GM12891 (cell line): ENCODE results near the gene COL7A1.

Experiments used
- PAX5 ChIP-seq: IDR thresholded peaks from 2 replicates; pipeline ENCODE4 v1.6.1; 2011; ENCODE audit warnings: low read length, moderate library complexity, mild to moderate bottlenecking; ENCODE audit not compliant: insufficient read depth, severe bottlenecking
- POLR2A ChIP-seq: IDR thresholded peaks from 2 replicates; pipeline ENCODE4 v1.6.1; 2011; ENCODE audit warnings: low read depth, low read length, control low read depth
- POLR2AphosphoS5 ChIP-seq: IDR thresholded peaks from 2 replicates; pipeline ENCODE4 v1.6.1; 2011; ENCODE audit warnings: low read depth, low read length, control low read depth
- POU2F2 ChIP-seq: IDR thresholded peaks from 2 replicates; pipeline ENCODE4 v1.6.1; 2011; ENCODE audit warnings: low read depth, mild to moderate bottlenecking, control low read depth, low read length, moderate library complexity
- SPI1 ChIP-seq: IDR thresholded peaks from 2 replicates; pipeline ENCODE4 v1.6.1; 2011; ENCODE audit warnings: low read depth, low read length, control low read depth
- TAF1 ChIP-seq: IDR thresholded peaks from 2 replicates; pipeline ENCODE4 v1.6.1; 2011; ENCODE audit warnings: low read depth, low read length, control low read depth

DNA sequence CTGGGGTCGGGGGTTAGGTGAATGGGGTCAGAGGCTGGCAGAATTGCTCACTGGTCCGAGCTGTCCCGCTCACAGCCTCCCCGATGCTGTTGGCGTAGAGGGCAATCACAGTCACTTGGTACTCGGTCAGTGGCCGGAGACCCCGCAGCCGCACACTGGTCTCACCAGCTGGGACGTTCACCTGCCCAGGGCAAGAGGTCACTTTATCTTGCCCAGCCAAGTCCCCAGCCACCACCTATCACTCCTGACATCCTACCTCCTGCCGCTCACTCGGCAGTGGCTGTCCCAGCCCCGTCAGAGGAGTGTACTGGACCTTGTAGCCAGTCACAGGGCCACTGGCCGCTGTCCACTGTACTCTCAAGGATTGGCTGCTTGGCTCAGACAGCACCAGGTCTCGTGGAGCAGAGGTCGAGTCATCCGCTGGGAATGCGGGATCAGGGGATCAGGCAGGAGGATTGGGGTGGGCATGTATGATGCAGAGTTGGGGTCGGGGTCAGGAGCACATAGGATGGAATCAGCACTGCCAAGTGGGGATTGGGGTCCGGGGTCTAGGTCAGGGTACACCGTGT, 2.5 kb downstream of the COL7A1 start:
- TF ChIP-seq POLR2AphosphoS5 (no peak), POLR2A (no peak), TAF1 (no peak), POU2F2 (no peak), SPI1 (no peak), PAX5 (no peak)
